MCF 10A (cell line): ENCODE data around the gene SPATA1. TPM values are rescaled to one million over a fixed set of nuclear protein-coding genes. Genes with fewer than 3 reads are reported as not detected.

Experiments used
- BruUV-seq: library from RNA; stranded (reverse); fragments of 400-500 nt; replicated peaks from 2 replicates; lab custom pipeline; 2021; lab: Mats Ljungman, UMichigan
- CTCF ChIA-PET: fragments of 300-600 bp; sonication (Branson Sonifier 250); formaldehyde crosslinking; extraction: SDS; loops from one replicate; lab custom pipeline; 2021; ENCODE audit warnings: antibody characterized with exemption, inconsistent platforms; lab: Yijun Ruan, JAX
- POLR2A ChIA-PET: fragments of 300-600, 350-650 bp; sonication (Branson Sonifier 250); formaldehyde crosslinking; extraction: SDS; loops from one replicate; lab custom pipeline; 2020; ENCODE audit warnings: antibody characterized with exemption, inconsistent platforms; lab: Yijun Ruan, JAX
- DNase-seq: peaks from one replicate; pipeline ENCODE4 v3.0.0-alpha.2; 2018; ENCODE audit not compliant: unreplicated experiment
- H3K27ac Mint-ChIP-seq: one replicate; pipeline ENCODE4 v1.8.0; 2022; ENCODE audit warnings: mild to moderate bottlenecking, low read depth, mixed read lengths; ENCODE audit not compliant: unreplicated experiment
- H3K27me3 Mint-ChIP-seq: one replicate; pipeline ENCODE4 v1.8.0; 2022; ENCODE audit warnings: mixed read lengths; ENCODE audit not compliant: insufficient read depth, unreplicated experiment
- H3K36me3 Mint-ChIP-seq: one replicate; pipeline ENCODE4 v1.8.0; 2022; ENCODE audit warnings: mild to moderate bottlenecking, moderate library complexity, mixed read lengths; ENCODE audit not compliant: insufficient read depth, unreplicated experiment
- H3K4me1 Mint-ChIP-seq: one replicate; pipeline ENCODE4 v1.8.0; 2022; ENCODE audit warnings: mixed read lengths; ENCODE audit not compliant: insufficient read depth, unreplicated experiment
- H3K4me3 Mint-ChIP-seq: one replicate; pipeline ENCODE4 v1.8.0; 2022; ENCODE audit warnings: mild to moderate bottlenecking, moderate library complexity, mixed read lengths; ENCODE audit not compliant: unreplicated experiment
- H3K9me3 Mint-ChIP-seq: one replicate; pipeline ENCODE4 v1.8.0; 2022; ENCODE audit warnings: mixed read lengths; ENCODE audit not compliant: unreplicated experiment
- intact Hi-C: fragments of 100-400 bp; cut with micrococcal nuclease; formaldehyde crosslinking; loops from 2 replicates; pipeline ENCODE4 v1.14.1; 2022
- total RNA-seq: library from RNA; stranded (reverse); gene quantifications from 2 replicates; pipeline ENCODE4 v1.2.3, GENCODE V29; 2022
- TF ChIP-seq, protein P1 (sequence below): fragments of 200-600 bp; IDR thresholded peaks from one replicate; pipeline ENCODE4 v1.8.0; 2022; ENCODE audit warnings: antibody characterized with exemption, mild to moderate bottlenecking; ENCODE audit not compliant: unreplicated experiment

SPATA1 gene
- total RNA-seq, 1 experiment from 2014 or later = 1.0 TPM

- POLR2A ChIA-PET = interaction anchor here (0.6 to 3.4 kb wide), 13 partner anchors 15 to 189 kb away, joined by 3 to 61 read pairs (median 3); partner anchors contain the start of genes CTBS, GNG5 and SPATA1
- Mint-ChIP-seq H3K4me1 (peaks cover 26% of the 10 kb centered on the region), H3K9me3 (peaks cover 14% of the 10 kb centered on the region), H3K36me3 (no peaks in the 10 kb centered on the region), H3K27me3 (no peaks in the 10 kb centered on the region), H3K27ac (peak overlapping the region; percentile 76), H3K4me3 (peak overlapping the region; percentile 73)
- intact Hi-C loops = loop anchor here (1.0 kb wide), 1 partner anchor 98 kb away; the partner anchor contains the start of genes GNG5 and SPATA1
- CTCF ChIA-PET = interaction anchor here (0.6 to 4.5 kb wide), 18 partner anchors 9 to 463 kb away, joined by 3 to 22 read pairs (median 4); partner anchors contain the start of gene CTBS
- peak; percentile 96 for DNase-seq
- BruUV-seq = no TSS peak
- TF ChIP-seq, protein P1, sequence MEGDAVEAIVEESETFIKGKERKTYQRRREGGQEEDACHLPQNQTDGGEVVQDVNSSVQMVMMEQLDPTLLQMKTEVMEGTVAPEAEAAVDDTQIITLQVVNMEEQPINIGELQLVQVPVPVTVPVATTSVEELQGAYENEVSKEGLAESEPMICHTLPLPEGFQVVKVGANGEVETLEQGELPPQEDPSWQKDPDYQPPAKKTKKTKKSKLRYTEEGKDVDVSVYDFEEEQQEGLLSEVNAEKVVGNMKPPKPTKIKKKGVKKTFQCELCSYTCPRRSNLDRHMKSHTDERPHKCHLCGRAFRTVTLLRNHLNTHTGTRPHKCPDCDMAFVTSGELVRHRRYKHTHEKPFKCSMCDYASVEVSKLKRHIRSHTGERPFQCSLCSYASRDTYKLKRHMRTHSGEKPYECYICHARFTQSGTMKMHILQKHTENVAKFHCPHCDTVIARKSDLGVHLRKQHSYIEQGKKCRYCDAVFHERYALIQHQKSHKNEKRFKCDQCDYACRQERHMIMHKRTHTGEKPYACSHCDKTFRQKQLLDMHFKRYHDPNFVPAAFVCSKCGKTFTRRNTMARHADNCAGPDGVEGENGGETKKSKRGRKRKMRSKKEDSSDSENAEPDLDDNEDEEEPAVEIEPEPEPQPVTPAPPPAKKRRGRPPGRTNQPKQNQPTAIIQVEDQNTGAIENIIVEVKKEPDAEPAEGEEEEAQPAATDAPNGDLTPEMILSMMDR = peak; percentile 11
Measured at GRCh38 chr1:84603941-84604830, 98.0 kb downstream of the SPATA1 start.

DNA sequence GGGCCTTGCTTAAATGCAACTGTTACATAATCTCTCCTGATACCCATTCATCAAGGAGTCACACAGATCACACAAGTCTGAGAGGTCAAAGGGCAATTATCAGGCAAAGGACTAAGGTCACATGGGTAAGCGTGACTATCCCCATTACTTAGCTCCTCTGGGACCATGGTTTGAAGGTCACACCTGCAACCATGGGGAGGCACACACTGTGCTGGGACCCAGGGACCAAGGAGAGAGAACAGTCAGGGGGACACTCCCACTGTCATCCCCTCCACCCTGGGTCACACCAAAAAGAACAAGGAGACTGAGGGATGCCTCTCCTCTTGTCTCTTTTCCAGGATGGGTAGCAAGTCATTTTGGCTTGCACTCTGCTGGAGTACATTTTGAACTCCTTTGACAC lies 99.0 kb downstream of the SPATA1 start:
- Mint-ChIP-seq H3K9me3 (peaks cover 14% of the 10 kb centered on the region), H3K36me3 (no peaks in the 10 kb centered on the region), H3K4me1 (peaks cover 17% of the 10 kb centered on the region), H3K27me3 (no peaks in the 10 kb centered on the region), H3K27ac (no peak overlapping the region), H3K4me3 (no peak overlapping the region)
- no TSS peak for BruUV-seq
- intact Hi-C loops = no loop called here
- POLR2A ChIA-PET = interaction anchor here (0.8 to 3.4 kb wide), 5 partner anchors 14 to 163 kb away, joined by 3 to 61 read pairs (median 12); partner anchors contain the start of genes CTBS, GNG5 and SPATA1
- DNase-seq = no peak
- CTCF ChIA-PET = interaction anchor here (0.6 to 4.5 kb wide), 13 partner anchors 10 to 464 kb away, joined by 3 to 22 read pairs (median 4); partner anchors contain the start of gene CTBS
- TF ChIP-seq, protein P1 = no peak

GRCh38 chr1:84606977-84607376 lies 100.8 kb downstream of the SPATA1 start:
- Mint-ChIP-seq H3K27me3 (no peaks in the 10 kb centered on the region), H3K27ac (no peak overlapping the region), H3K4me1 (peaks cover 17% of the 10 kb centered on the region), H3K36me3 (no peaks in the 10 kb centered on the region), H3K9me3 (peaks cover 14% of the 10 kb centered on the region), H3K4me3 (no peak overlapping the region)
- BruUV-seq = no TSS peak
- CTCF ChIA-PET = interaction anchor here (0.5 to 4.5 kb wide), 8 partner anchors 13 to 600 kb away, joined by 3 to 22 read pairs (median 4); no protein-coding TSS in a partner anchor
- DNase-seq = no peak
- intact Hi-C loops = no loop called here
- POLR2A ChIA-PET = interaction anchor here (1.1 to 2.1 kb wide), 3 partner anchors 14 to 101 kb away, joined by 3 to 6 read pairs (median 4); partner anchors contain the start of genes GNG5 and SPATA1
- TF ChIP-seq, protein P1 = no peak

DNA sequence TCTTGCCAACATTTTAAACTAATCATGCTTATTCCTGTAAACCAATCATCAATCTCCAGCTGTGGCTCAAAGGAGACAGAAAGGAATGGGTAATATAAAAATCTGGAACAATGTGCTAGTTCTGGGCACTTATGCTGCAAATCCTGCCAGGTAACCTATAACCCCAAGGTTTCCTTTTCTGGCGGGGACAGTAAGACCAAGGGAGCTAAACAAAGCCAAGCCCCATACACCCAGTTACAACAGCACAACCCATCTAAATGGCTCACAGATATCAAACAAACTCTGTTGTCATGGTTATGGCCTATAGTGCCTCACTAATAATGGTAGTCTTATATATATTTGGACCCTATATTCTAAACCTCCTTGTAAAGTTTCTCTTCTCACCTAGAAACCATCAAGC lies 104.9 kb downstream of the SPATA1 start:
- CTCF ChIA-PET = interaction anchor here (0.6 to 1.3 kb wide), 3 partner anchors 9 to 677 kb away, joined by 3 to 5 read pairs (median 3); no protein-coding TSS in a partner anchor
- TF ChIP-seq, protein P1 = no peak
- Mint-ChIP-seq H3K27me3 (no peaks in the 10 kb centered on the region), H3K9me3 (peaks cover 26% of the 10 kb centered on the region), H3K36me3 (no peaks in the 10 kb centered on the region), H3K4me1 (no peaks in the 10 kb centered on the region), H3K27ac (no peak overlapping the region), H3K4me3 (no peak overlapping the region)
- no peak for DNase-seq
- POLR2A ChIA-PET = interaction anchor here (2.0 kb wide), 1 partner anchor 107 kb away, joined by 4 read pairs; no protein-coding TSS in a partner anchor
- intact Hi-C loops = no loop called here
- BruUV-seq = no TSS peak
